Activated CD4-positive, alpha-beta memory T cell treated with anti-CD3 and anti-CD28 coated beads, Interleukin-2, amount 10 ng/mL, durations not matched to agents 7 days and 5 days (primary cell): ENCODE results near the gene ST3GAL4. TPM values are rescaled to one million over a fixed set of nuclear protein-coding genes. Genes with fewer than 3 reads are reported as not detected.
"Not testable (repeated sequence)": the region's sequence is repeated elsewhere in the genome, so short reads cannot be mapped to it uniquely, and the experiment has no call there.

Experiments
- CTCF ChIA-PET: fragments of 350-600 bp; sonication (Branson Sonifier 250); formaldehyde crosslinking; loops from one replicate; lab custom pipeline; 2021; ENCODE audit warnings: antibody characterized with exemption, inconsistent platforms; lab: Charles Lee
- POLR2A ChIA-PET: fragments of 350-600 bp; sonication (Branson Sonifier 250); formaldehyde crosslinking; loops from one replicate; lab custom pipeline; 2021; ENCODE audit warnings: antibody characterized with exemption; lab: Charles Lee
- DNase-seq: peaks from one replicate; pipeline ENCODE4 v3.0.0-alpha.2; 2020
- H3K27ac Mint-ChIP-seq: one replicate; pipeline ENCODE4 v1.8.0; 2021; ENCODE audit warnings: mild to moderate bottlenecking, mixed read lengths
- H3K27me3 Mint-ChIP-seq: one replicate; pipeline ENCODE4 v1.8.0; 2021; ENCODE audit warnings: mixed read lengths
- H3K36me3 Mint-ChIP-seq: one replicate; pipeline ENCODE4 v1.8.0; 2021; ENCODE audit warnings: low read depth, mixed read lengths
- H3K4me1 Mint-ChIP-seq: one replicate; pipeline ENCODE4 v1.8.0; 2021; ENCODE audit warnings: mixed read lengths
- H3K4me3 Mint-ChIP-seq: one replicate; pipeline ENCODE4 v1.8.0; 2021; ENCODE audit warnings: mild to moderate bottlenecking, mixed read lengths
- H3K9me3 Mint-ChIP-seq: one replicate; pipeline ENCODE4 v1.8.0; 2021; ENCODE audit warnings: mixed read lengths
- total RNA-seq, 2 experiments: library from RNA; stranded (reverse); gene quantifications; one replicate each; pipeline ENCODE4 v1.2.3, GENCODE V29; 2021

Gene ST3GAL4
- total RNA-seq, 2 experiments from 2014 or later, result 7.4 to 8.5 TPM

DNA sequence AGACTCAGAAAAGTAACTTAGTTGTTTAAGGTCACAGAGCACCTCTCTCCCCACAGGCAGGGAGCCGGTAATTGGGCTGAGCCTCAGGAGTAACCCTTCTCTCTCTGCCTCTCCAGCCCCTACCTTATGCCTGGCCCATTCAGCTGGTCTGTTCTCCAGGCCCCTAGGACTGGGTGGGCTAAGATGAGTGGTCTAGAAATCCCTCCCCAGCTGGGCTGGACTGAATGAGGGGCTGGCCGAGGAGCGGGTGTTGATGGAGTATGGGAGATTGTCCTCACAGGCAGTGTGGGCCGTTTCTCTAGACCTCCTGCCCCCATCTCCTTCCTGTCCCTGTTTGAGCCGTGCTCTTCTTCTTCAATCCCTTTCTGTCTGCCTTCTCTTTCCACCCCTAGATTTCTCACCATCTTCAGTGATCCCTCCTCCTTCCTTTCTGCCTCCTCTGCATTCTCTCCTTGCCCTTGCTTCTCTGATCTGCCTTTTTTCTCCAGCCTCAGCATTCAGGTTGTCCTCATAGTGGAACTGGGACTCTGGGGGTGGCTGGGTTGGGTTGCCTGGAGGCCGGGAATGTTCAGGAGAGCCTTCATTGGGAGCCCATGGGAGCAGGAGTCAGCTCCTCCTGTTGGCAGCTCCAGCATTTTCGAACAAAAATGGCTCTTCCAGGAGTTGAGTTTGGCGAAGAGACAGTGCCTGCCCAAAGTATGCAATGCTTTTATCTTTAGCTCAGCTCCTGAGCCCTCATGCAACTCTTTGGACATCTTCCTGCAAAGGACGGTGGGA lies 7.6 kb downstream of the ST3GAL4 start:
- H3K9me3 Mint-ChIP-seq, result no peaks in the 10 kb centered on the region
- ChIA-PET CTCF (no interaction called here), POLR2A (interaction anchor here (1.3 kb wide), 1 partner anchor 10 kb away, joined by 3 read pairs; no protein-coding TSS in a partner anchor)
- H3K27ac Mint-ChIP-seq, result no peak overlapping the region
- no peaks in the 10 kb centered on the region for H3K4me1 Mint-ChIP-seq
- DNase-seq, result no peak
- no peaks in the 10 kb centered on the region for H3K27me3 Mint-ChIP-seq
- no peak overlapping the region for H3K4me3 Mint-ChIP-seq
- H3K36me3 Mint-ChIP-seq, result no peaks in the 10 kb centered on the region

DNA sequence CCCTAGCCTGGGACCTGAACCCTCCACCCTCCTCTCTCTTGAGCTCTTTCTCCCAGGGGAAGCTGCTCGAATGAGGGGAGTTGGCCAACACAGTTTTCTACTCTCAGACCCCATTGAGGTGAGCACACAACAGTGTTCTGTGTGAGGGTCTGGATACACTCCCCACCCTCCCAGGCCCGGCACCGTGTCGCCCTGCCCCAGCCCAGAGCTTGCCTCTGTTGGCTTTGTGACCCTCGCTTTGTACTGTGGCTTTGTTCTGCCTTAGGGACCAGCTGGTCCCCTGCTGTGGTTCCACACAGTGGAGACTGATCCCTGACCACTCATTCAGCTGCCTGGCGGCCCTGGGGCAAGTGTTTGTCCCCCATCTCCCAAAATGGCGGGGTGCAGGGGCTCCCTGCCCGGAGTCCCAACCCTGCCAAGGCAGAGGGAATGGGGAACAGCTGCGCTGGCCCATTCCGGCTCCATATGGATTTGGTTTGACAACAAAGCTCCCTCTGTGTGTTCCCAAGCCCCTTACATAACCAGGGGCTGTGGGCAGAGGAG lies 8.3 kb downstream of the ST3GAL4 start:
- Mint-ChIP-seq H3K27me3 (no peaks in the 10 kb centered on the region), H3K4me1 (no peaks in the 10 kb centered on the region), H3K9me3 (no peaks in the 10 kb centered on the region), H3K27ac (no peak overlapping the region), H3K4me3 (no peak overlapping the region), H3K36me3 (no peaks in the 10 kb centered on the region)
- no peak for DNase-seq
- ChIA-PET CTCF (no interaction called here), POLR2A (interaction anchor here (1.3 kb wide), 1 partner anchor 10 kb away, joined by 3 read pairs; no protein-coding TSS in a partner anchor)

DNA sequence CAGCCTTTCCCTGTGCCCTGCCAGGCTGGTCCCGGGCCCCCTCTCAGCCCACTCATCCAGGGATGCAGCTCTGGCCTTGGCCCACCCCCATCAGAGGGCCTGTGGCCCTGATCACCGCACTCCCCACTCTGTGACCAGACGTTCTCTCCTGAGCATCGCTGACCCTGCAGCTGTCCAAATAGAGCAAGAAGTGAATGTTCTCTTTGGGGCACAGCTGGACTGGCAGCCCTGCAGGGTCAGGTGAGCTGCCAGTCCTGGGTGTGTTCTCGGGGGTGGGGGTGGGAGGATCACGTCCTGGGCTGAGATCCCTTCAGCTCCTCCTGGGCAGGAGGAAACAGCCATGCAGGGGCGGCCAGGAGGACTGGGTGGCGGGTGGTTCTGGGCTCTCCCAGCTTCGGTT lies 9.2 kb downstream of the ST3GAL4 start:
- DNase-seq, H3K36me3 Mint-ChIP-seq, H3K27me3 Mint-ChIP-seq, CTCF ChIA-PET, H3K4me3 Mint-ChIP-seq, H3K27ac Mint-ChIP-seq, H3K4me1 Mint-ChIP-seq, H3K9me3 Mint-ChIP-seq, POLR2A ChIA-PET: not testable (repeated sequence)

DNA sequence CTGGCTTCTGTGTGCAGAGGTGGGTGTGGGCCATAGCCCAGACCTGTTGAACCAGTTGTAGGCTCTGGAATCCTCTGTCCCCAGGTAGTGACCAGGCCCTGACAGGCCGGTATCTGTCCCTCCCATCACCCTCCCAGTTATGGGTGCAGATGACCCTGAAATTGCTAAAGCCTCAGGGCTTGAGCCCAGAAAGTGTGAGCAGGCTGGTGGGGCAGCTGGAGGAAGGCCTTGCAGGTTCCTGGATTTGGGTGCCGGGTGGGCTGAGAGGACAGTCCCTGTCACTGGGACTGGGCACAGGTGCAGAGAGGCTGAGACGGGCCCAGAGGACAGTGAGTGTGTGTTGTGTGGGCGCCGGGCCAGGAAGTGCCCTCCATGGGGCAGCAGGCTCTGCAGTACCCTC lies 10.0 kb downstream of the ST3GAL4 start:
- H3K27me3 Mint-ChIP-seq, POLR2A ChIA-PET: not testable (repeated sequence)

DNA sequence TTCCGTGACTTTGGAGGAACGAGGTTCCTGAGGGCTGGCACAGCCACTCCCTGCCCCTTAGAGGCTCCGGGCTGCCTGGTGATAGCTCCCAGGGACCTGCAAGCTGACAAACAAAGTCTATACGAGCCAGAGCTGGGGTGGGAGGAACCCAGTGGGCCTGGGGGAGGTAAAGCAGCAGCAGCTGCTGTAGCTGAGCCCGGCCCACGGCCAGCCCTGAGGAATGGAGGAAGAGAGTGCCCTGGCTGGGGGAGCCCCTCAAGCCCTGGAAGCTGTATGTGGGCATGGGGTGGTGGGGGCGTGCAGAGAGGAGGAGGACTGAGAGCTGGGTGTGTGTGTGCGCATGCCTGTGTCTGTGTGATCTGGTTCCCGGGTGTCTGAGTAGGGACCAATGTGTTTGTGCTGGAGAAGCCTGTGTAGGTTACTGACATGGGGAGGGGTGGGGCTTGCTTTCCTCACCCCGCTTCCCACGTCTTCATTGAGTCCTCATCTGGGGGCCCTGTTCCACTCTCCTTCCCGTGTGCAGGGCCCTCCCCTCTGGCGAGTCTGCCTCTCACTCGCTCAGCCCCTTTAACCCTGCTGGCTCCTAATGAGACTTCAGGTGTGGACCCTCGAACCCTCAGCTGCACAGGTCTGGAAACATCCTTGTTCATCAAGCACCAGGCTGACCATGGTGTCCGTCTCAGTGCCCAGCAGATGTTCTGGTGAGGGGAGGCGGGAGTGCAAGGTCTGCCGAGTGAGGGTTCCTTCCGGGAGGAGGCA lies 10.8 kb downstream of the ST3GAL4 start:
- no peaks in the 10 kb centered on the region for H3K9me3 Mint-ChIP-seq
- no peaks in the 10 kb centered on the region for H3K27me3 Mint-ChIP-seq
- ChIA-PET CTCF (no interaction called here), POLR2A (no interaction called here)
- DNase-seq, result no peak
- H3K4me1 Mint-ChIP-seq, result no peaks in the 10 kb centered on the region
- H3K36me3 Mint-ChIP-seq, result no peaks in the 10 kb centered on the region
- no peak overlapping the region for H3K4me3 Mint-ChIP-seq
- H3K27ac Mint-ChIP-seq, result no peak overlapping the region

More for the DNA sequence above, 10.0 kb downstream of the ST3GAL4 start:
- CTCF ChIA-PET, H3K27ac Mint-ChIP-seq, DNase-seq, H3K36me3 Mint-ChIP-seq, H3K4me3 Mint-ChIP-seq, H3K4me1 Mint-ChIP-seq, H3K9me3 Mint-ChIP-seq: not testable (repeated sequence)

DNA sequence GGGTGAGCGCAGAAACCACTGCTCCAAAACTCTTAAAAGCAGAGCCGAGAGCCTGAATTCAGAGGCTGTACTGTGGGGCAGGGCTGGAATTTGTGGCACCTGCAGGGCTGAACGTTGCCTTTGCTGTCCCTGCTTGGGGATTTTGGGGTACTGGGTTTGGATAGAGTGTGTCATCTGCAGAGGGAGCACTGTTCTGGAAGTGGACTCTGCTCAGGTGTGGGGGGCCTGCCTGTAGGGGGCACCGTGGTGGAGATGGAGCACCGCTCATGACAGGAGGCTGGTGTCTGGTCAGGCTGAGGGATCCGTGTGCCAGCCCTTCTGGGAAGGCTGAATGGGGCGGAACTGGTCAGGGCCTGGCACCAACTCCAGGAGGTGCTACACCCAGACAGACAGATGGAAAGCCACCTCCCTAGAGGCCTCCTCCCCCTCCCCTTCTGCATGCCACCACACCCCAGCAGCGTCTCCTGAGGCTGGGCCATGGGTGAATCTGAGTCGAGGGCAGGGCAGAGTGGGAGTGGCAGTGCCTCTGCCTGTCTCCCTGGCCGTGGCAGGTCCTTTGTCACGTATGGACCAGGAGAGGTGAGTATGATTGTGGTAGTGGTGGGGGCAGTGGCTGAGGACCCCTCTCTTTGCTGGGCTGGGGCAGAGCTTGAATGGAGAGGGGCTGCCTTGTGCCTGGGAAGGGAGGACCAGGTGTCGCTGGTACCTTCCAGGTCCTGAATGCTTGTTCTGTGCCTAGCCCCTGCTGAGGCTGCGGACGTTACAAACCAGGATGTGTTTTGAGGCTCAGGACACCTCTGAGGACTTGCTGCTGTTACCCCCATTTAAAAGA lies 11.6 kb downstream of the ST3GAL4 start:
- H3K9me3 Mint-ChIP-seq, H3K27me3 Mint-ChIP-seq, H3K4me1 Mint-ChIP-seq, H3K36me3 Mint-ChIP-seq, CTCF ChIA-PET, H3K4me3 Mint-ChIP-seq, H3K27ac Mint-ChIP-seq, POLR2A ChIA-PET, DNase-seq: not testable (repeated sequence)

DNA sequence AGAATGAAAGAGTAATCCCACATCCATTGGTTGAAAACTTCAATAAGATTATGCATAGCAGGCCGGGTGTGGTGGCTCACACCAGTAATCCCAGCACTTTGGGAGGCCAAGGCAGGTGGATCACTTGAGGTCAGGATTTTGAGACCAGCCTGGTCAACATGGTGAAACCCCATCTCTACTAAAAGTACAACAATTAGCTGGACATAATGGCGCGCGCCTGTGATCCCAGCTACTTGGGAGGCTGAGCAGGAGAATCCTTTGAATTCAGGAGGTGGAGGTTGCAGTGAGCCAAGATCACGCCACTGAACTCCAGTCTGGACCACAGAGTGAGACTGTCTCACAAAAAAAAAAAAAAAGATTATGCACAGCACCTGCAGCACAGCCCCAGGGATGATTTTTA lies 12.3 kb downstream of the ST3GAL4 start:
- H3K4me1 Mint-ChIP-seq, POLR2A ChIA-PET: not testable (repeated sequence)

DNA sequence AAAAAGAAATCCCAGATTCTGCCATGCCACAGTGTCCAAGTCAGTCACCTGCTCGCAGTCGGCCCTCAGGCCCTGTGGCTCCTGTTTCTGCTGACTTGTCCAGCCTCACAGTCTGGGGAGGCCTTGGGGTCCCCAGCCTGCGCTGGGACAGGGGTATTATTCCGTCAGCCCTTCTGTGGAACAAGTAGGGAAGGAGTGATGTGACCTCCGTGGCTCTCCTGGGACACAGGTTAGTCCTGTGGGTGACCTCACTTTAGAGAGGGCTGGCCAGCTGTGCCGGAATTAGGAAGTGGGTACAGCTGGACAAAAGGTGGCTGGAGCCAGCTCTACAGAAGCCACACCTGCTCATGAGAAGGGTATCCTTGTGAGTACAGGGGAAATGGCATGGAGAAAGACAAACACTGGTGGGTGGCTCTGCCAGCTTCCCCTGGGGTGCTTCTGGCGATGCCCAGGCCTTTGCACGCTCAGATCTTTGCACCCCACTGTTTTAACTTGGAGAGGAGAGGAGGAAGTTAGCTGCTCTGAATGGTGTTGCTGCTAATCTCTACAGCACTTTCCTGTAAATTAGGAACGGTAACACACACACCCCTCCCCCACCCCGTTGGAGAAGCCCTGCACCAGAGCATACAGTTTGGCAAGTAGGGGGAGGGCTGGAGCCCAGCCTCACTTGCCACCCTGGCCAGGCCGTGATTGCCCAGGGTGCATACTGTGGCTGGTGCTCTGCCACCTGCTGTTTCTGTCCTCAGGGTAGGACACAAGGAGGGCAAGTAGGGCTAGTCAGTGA lies 13.0 kb downstream of the ST3GAL4 start:
- CTCF ChIA-PET, H3K4me1 Mint-ChIP-seq, H3K27me3 Mint-ChIP-seq, H3K9me3 Mint-ChIP-seq, H3K36me3 Mint-ChIP-seq, H3K27ac Mint-ChIP-seq, POLR2A ChIA-PET, H3K4me3 Mint-ChIP-seq, DNase-seq: not testable (repeated sequence)

More for the DNA sequence above, 12.3 kb downstream of the ST3GAL4 start:
- H3K36me3 Mint-ChIP-seq, H3K27ac Mint-ChIP-seq, H3K4me3 Mint-ChIP-seq, CTCF ChIA-PET, H3K9me3 Mint-ChIP-seq, H3K27me3 Mint-ChIP-seq, DNase-seq: not testable (repeated sequence)

DNA sequence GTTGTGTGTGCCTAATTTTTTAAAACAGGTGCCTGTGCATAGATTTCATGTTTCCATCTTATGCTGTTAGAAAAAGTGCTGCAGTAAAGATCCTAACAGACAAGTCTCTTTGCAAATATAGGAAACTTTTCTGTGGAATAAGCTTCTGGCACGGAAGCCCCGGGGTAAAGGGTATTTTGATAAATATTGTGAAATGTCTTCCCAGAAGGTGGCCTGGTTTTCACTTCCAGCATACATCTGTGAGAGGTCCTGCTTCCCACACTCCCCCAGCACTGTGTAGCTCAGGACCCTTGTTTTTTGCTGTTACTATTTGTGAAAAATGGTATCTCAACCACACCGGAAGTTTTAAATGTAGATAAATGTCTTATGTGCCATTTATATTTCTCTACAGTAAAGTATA lies 14.5 kb downstream of the ST3GAL4 start:
- H3K36me3 Mint-ChIP-seq, result no peaks in the 10 kb centered on the region
- H3K27me3 Mint-ChIP-seq, result no peaks in the 10 kb centered on the region
- no peaks in the 10 kb centered on the region for H3K9me3 Mint-ChIP-seq
- no peak overlapping the region for H3K27ac Mint-ChIP-seq
- H3K4me1 Mint-ChIP-seq, result no peaks in the 10 kb centered on the region
- no peak overlapping the region for H3K4me3 Mint-ChIP-seq
- POLR2A ChIA-PET, result no interaction called here
- CTCF ChIA-PET, result no interaction called here
- DNase-seq, result no peak

DNA sequence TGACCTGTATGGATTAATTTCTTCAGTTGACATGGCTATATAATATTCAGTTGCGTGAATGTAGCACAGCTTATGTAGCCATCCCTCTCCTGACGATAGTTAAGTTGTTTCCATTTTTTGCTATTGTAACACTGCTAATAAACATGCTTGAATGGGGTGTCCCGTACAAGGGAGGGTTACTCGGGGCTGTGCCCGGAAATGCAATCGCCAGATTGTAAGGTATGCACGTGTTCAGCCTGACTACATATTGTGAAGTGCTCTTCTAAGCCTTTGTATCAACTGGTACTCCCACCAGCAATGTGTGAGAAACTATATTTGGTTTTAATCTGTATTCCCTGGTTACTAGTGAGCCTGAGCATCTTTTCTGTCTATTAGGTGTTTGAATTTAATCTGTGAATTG lies 16.1 kb downstream of the ST3GAL4 start:
- ChIA-PET CTCF (no interaction called here), POLR2A (no interaction called here)
- Mint-ChIP-seq H3K27me3 (no peaks in the 10 kb centered on the region), H3K4me1 (no peaks in the 10 kb centered on the region), H3K9me3 (no peaks in the 10 kb centered on the region), H3K27ac (no peak overlapping the region), H3K36me3 (no peaks in the 10 kb centered on the region), H3K4me3 (no peak overlapping the region)
- no peak for DNase-seq

DNA sequence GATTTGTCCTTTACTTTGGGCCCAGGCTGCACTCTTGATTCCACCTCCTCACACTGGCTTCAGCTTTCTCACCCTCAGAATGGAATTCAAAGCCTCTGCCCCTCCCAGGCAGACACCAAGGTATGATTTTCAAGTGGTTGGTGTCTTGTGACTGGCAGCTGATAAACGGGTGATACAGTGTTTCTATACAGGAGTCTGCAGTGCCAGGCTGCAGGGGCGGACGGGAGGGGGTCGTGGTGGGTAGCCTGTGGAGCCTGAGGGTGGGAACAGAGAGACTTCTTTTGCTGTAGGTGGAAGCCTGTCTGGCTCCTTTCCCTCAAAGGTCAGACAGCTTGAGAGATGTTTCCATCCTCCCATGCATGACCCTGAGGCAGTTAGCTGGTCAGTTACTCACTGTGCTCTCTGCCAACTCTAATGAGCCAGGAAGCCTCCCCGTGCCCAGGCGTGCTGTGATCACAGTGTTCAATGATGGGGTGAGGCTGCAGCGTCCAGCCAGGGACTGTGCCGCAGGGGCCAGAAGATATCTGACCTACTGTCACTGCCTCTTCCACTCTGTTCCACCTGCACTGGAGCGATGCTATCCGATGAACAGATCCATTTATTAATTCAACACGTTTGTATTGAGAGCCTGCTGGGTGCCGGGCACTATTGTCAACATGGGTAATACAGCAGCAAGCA lies 18.0 kb downstream of the ST3GAL4 start:
- H3K27me3 Mint-ChIP-seq, H3K4me3 Mint-ChIP-seq, DNase-seq, H3K36me3 Mint-ChIP-seq, POLR2A ChIA-PET, H3K9me3 Mint-ChIP-seq, H3K4me1 Mint-ChIP-seq, CTCF ChIA-PET, H3K27ac Mint-ChIP-seq: not testable (repeated sequence)
